Activated CD4-positive, alpha-beta memory T cell treated with anti-CD3 and anti-CD28 coated beads, Interleukin-2, amount 10 ng/mL, durations not matched to agents 7 days and 5 days (primary cell): Measurements from ENCODE around the gene VSIG10L. TPM values are rescaled to one million over a fixed set of nuclear protein-coding genes. Genes with fewer than 3 reads are reported as not detected.

Source experiments
- CTCF ChIA-PET: fragments of 350-600 bp; sonication (Branson Sonifier 250); formaldehyde crosslinking; loops from one replicate; lab custom pipeline; 2021; ENCODE audit warnings: antibody characterized with exemption, inconsistent platforms; lab: Charles Lee
- POLR2A ChIA-PET: fragments of 350-600 bp; sonication (Branson Sonifier 250); formaldehyde crosslinking; loops from one replicate; lab custom pipeline; 2021; ENCODE audit warnings: antibody characterized with exemption; lab: Charles Lee
- DNase-seq: peaks from one replicate; pipeline ENCODE4 v3.0.0-alpha.2; 2020
- H3K27ac Mint-ChIP-seq: one replicate; pipeline ENCODE4 v1.8.0; 2021; ENCODE audit warnings: mild to moderate bottlenecking, mixed read lengths
- H3K27me3 Mint-ChIP-seq: one replicate; pipeline ENCODE4 v1.8.0; 2021; ENCODE audit warnings: mixed read lengths
- H3K36me3 Mint-ChIP-seq: one replicate; pipeline ENCODE4 v1.8.0; 2021; ENCODE audit warnings: low read depth, mixed read lengths
- H3K4me1 Mint-ChIP-seq: one replicate; pipeline ENCODE4 v1.8.0; 2021; ENCODE audit warnings: mixed read lengths
- H3K4me3 Mint-ChIP-seq: one replicate; pipeline ENCODE4 v1.8.0; 2021; ENCODE audit warnings: mild to moderate bottlenecking, mixed read lengths
- H3K9me3 Mint-ChIP-seq: one replicate; pipeline ENCODE4 v1.8.0; 2021; ENCODE audit warnings: mixed read lengths
- total RNA-seq, 2 experiments: library from RNA; stranded (reverse); gene quantifications; one replicate each; pipeline ENCODE4 v1.2.3, GENCODE V29; 2021

VSIG10L gene
- total RNA-seq, 2 experiments from 2014 or later: 2.3 to 2.5 TPM

DNA sequence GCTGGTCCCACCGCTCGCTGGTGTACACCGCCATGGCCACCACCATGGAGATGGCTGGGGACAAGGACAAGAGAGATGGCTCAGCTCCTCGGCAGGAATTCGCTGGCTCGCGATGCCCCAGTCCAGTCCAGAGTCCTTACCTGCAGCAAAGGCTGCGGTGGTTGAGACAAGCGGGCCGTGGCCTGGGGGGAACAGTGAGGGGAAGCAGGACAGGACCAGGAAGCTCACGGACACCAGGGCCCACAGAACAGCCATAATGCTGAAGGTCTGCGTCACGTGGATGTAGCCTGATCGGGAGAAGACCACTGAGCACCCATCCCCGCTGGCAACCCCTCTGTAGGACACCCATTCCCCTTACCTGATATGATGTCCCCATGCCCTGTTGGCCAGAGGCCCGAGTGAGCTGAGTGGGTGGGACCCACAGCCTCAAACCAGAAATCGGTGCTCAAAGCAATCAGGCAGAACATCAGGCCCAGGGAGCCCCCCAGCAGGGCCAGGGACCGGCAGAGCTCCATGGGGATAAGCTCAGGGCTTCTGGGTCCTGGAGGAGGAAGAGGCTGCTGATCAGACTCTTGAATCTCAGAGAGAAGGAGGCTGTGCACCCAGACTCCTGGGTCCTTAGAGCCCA lies 30.2 kb upstream of the VSIG10L start:
- DNase-seq: no peak
- Mint-ChIP-seq H3K36me3 (peaks cover 29% of the 10 kb centered on the region), H3K4me3 (peak overlapping the region; percentile 95), H3K9me3 (peaks cover 4% of the 10 kb centered on the region), H3K27me3 (no peaks in the 10 kb centered on the region), H3K4me1 (peaks cover 88% of the 10 kb centered on the region), H3K27ac (peak overlapping the region; percentile 100)
- ChIA-PET CTCF (interaction anchor here (0.8 to 2.7 kb wide), 8 partner anchors 9 to 289 kb away, joined by 3 to 16 read pairs (median 4); partner anchors contain the start of gene LIM2), POLR2A (interaction anchor here (0.6 to 8.4 kb wide), 12 partner anchors 8 to 119 kb away, joined by 3 to 207 read pairs (median 4); partner anchors contain the start of genes LIM2 and SIGLEC10)

DNA sequence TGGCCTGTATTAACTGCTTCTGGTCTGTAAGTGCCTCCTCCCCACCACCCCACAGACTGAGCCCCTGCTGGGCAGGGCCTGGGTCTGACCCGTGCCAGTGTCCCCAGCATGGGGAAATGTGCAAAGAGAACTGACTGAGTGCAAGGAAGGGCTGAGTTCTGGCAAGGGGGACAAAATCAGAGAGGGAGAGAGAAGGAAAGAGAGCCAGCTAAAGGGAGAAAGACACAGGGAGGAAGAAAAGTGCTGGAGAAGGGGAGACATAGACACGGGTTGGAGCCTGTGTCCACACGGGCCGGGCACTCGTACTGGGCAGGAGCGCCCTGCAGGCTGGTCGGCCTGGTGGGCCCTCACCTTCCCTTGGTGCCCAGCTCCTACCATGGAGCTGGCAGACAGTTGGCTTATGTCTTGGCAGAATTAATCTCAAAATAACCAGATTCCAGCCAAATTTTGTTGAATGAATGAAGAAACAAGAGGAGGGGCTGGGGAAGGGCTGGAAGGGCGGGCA lies 29.3 kb upstream of the VSIG10L start:
- DNase-seq: no peak
- Mint-ChIP-seq H3K4me1 (peaks cover 86% of the 10 kb centered on the region), H3K36me3 (peaks cover 35% of the 10 kb centered on the region), H3K27me3 (no peaks in the 10 kb centered on the region), H3K4me3 (peak overlapping the region; percentile 95), H3K9me3 (peaks cover 4% of the 10 kb centered on the region), H3K27ac (peak overlapping the region; percentile 100)
- ChIA-PET POLR2A (interaction anchor here (1.2 to 8.4 kb wide), 6 partner anchors 10 to 24 kb away, joined by 3 to 207 read pairs (median 6); partner anchors contain the start of gene LIM2), CTCF (interaction anchor here (1.2 to 2.7 kb wide), 4 partner anchors 23 to 290 kb away, joined by 4 to 16 read pairs (median 6); no protein-coding TSS in a partner anchor)

DNA sequence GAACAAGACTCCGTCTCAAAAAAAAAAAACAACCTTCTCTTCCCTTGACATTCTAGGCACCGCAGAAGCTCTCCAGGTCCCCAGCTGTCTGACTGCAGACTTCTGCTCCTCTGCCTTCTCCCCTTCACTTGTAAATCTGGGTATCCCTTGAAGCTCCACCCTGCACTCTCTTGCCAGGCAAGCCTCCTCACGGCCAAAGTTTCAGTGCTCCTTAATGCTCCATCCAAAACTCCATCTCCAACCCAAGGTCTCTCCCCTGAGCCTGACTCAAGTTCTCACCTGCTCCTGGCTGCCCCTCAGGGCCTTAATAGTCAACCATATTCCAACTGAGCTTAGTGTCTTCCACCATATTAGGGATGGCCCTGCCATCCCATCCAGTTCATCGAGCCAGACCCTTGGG lies 28.3 kb upstream of the VSIG10L start:
- Mint-ChIP-seq H3K4me3 (peak overlapping the region; percentile 95), H3K36me3 (peaks cover 35% of the 10 kb centered on the region), H3K27me3 (no peaks in the 10 kb centered on the region), H3K9me3 (peaks cover 4% of the 10 kb centered on the region), H3K27ac (peak overlapping the region; percentile 100), H3K4me1 (peaks cover 80% of the 10 kb centered on the region)
- DNase-seq: no peak
- ChIA-PET CTCF (interaction anchor here (0.8 to 3.1 kb wide), 4 partner anchors 24 to 31 kb away, joined by 3 to 15 read pairs (median 6); no protein-coding TSS in a partner anchor), POLR2A (interaction anchor here (1.2 to 8.4 kb wide), 3 partner anchors 12 to 25 kb away, joined by 4 to 207 read pairs (median 4); partner anchors contain the start of gene LIM2)

DNA sequence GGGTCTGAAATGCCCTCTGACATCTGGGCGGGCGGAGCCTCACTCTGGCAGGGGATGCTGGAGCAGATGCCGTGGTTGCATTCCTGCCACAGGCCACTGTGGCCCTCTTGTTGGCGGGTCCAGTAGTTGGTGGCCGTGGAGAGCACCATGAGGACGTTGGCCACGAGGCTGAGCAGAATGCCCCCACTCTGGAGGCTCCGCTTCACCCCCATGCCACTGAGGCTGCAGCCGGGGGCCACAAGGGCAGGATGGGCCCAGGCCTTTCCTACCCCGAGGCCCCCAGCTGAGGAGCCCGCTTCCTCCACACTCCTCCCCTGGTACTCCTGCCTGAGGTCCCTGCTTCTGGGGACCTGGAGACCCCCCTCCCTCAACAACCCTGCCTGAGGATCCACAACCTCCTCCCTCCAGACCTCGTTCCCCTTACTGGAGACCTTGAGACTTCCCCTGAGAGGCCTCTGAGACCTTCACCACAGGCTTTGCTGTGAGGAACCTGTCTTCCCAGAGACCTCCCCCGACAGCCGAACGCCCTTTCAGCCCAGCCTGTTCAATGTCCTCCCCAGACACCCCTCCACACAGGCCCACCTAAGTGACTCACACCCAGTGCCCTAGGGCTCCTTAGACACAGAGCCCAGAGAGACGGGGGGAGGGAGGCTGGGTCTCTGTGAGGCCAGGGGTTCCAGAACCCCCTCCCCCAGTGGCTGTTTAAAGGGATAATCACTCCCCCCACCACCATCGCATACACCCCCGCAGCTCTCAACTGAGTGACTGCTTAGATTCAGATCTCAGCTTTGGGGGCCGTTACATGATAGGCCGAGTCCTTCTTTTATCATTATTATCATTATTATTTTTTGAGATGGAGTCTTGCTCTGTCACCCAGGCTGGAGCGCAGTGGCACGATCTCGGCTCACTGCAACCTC lies 26.7 kb upstream of the VSIG10L start, which contains the start of gene CLDND2:
CLDND2 (minus strand) TSS at position 638 of the 917 bp plus-strand sequence; CDS start at position 212, 426 bp downstream.
- Mint-ChIP-seq H3K4me1 (peaks cover 78% of the 10 kb centered on the region), H3K4me3 (peak within 1 kb of the TSS; percentile 95), H3K36me3 (peaks cover 41% of the 10 kb centered on the region), H3K27me3 (no peaks in the 10 kb centered on the region), H3K27ac (peak within 1 kb of the TSS; percentile 100), H3K9me3 (peaks cover 4% of the 10 kb centered on the region)
- CTCF ChIA-PET: interaction anchor here (1.1 to 3.1 kb wide), 3 partner anchors 7 to 29 kb away, joined by 3 to 15 read pairs (median 10); no protein-coding TSS in a partner anchor
- DNase-seq: peak; percentile 20
- POLR2A ChIA-PET: interaction anchor here (0.8 to 8.4 kb wide), 10 partner anchors 7 to 41 kb away, joined by 3 to 207 read pairs (median 4); partner anchors contain the start of gene VSIG10L

DNA sequence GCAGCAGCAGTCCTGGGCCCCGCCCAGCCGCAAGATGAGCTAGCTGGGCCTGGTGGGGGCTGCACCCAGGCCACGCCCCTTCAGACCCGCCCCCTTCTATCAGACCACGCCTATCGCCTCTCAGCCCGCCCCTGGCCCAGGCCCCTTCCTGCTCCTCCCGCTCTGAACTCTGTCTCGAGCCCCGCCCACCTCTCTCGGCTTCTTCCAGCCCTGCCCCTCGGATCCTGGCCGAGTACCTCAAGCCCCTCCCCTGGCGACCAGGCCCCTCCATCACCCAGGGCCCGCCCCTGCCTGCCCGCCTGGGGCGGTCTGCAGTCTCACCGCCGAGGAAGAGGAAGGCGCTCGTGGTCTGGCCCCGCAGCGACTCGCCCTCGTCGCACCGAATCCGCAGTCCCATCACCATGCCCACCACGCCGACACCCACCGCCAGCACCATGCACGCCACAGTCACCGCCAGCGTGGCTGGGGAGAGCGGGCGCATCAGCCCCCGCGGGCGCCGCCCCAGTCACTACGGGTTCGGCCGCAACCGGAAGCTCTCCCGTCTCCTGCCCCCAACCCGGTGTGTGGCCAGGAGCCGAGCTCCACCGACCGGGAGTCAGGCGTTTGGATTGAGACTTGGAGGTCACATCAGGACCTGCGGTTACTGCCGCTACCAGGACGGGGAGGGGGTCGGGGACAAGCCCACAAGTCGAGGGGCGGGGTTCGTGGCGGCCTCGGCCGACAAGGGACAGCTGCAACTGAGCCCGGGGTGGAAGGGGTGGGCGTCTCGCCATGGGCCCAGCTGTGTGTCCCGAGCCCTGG lies 25.8 kb upstream of the VSIG10L start:
- Mint-ChIP-seq H3K4me3 (peak overlapping the region; percentile 95), H3K9me3 (no peaks in the 10 kb centered on the region), H3K36me3 (peaks cover 43% of the 10 kb centered on the region), H3K4me1 (peaks cover 76% of the 10 kb centered on the region), H3K27me3 (no peaks in the 10 kb centered on the region), H3K27ac (peak overlapping the region; percentile 100)
- CTCF ChIA-PET: interaction anchor here (1.1 to 3.1 kb wide), 4 partner anchors 8 to 28 kb away, joined by 3 to 15 read pairs (median 8); no protein-coding TSS in a partner anchor
- peak; percentile 99 for DNase-seq
- POLR2A ChIA-PET: interaction anchor here (0.8 to 8.4 kb wide), 10 partner anchors 8 to 42 kb away, joined by 3 to 207 read pairs (median 4); partner anchors contain the start of gene VSIG10L

DNA sequence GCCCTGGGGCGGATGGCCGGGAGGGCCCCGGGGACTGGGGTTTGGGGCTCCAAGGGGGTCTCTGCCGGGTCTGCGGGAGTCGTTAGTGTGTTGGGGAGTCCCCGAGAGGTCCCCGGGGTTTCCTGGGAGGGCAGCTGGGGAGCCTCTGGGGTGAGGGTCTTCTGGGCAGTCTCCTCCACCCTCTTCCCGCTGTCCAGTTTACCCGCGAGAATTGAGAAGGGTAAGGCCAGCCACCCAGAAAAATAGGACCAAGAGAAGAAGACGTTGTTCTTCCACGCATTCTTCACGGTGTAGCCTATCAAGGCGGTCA lies 25.3 kb upstream of the VSIG10L start:
- peak; percentile 51 for DNase-seq
- CTCF ChIA-PET: interaction anchor here (0.6 to 3.1 kb wide), 5 partner anchors 9 to 208 kb away, joined by 3 to 15 read pairs (median 6); no protein-coding TSS in a partner anchor
- peaks cover 43% of the 10 kb centered on the region for H3K36me3 Mint-ChIP-seq
- H3K4me3 Mint-ChIP-seq: peak overlapping the region; percentile 95
- no peaks in the 10 kb centered on the region for H3K9me3 Mint-ChIP-seq
- H3K4me1 Mint-ChIP-seq: peaks cover 76% of the 10 kb centered on the region
- no peaks in the 10 kb centered on the region for H3K27me3 Mint-ChIP-seq
- POLR2A ChIA-PET: interaction anchor here (1.0 to 8.4 kb wide), 7 partner anchors 9 to 42 kb away, joined by 3 to 207 read pairs (median 6); partner anchors contain the start of gene VSIG10L
- H3K27ac Mint-ChIP-seq: peak overlapping the region; percentile 100

DNA sequence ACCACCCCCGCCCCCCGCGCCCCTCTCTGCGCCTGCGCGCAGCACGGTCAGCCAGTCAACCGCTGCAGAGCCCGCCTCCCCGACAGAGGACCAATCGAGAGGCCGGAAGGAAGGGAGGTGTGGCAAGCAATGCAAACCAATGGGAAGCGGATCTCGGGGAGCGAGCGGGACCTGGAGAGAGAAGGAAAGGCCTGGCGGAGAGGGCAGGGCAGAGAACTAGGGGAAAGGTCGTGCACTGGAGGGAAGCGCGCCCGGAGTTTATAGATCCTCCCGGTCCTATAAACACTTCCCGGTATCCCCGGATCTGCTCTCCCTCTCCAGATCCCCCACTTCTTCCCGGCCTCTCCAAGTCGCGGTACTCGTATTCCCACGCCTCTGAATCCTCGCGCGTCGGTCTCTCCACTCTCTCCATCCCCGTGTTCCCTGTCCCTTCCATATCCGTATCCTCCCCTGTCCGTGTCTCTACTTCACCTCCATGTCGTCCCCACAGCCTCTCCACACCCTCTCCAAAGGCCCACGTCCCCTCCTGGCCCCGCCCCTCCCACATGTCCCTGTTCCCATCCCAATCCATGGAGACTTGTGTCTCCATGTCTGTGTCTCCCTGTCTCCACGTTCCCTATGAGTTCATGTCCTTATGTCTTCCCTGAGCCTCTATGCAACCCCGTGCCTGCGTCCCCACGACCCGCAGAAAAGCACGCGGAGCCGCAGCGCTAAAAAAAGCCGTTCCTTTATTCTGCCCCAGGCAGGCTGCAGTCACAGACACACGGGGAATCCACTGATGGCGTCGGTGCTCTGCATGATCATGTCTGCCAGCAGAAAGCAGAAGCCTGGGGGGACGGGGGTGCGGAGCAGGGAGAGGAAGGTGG lies 24.7 kb upstream of the VSIG10L start:
- H3K4me1 Mint-ChIP-seq: peaks cover 75% of the 10 kb centered on the region
- no peaks in the 10 kb centered on the region for H3K9me3 Mint-ChIP-seq
- peak overlapping the region; percentile 100 for H3K27ac Mint-ChIP-seq
- CTCF ChIA-PET: interaction anchor here (0.5 to 3.1 kb wide), 7 partner anchors 15 to 207 kb away, joined by 3 to 15 read pairs (median 7); no protein-coding TSS in a partner anchor
- H3K36me3 Mint-ChIP-seq: peaks cover 39% of the 10 kb centered on the region
- POLR2A ChIA-PET: interaction anchor here (1.3 to 8.4 kb wide), 10 partner anchors 9 to 29 kb away, joined by 3 to 207 read pairs (median 6); partner anchors contain the start of gene VSIG10L
- H3K27me3 Mint-ChIP-seq: no peaks in the 10 kb centered on the region
- DNase-seq: peak; percentile 95
- peak overlapping the region; percentile 95 for H3K4me3 Mint-ChIP-seq

DNA sequence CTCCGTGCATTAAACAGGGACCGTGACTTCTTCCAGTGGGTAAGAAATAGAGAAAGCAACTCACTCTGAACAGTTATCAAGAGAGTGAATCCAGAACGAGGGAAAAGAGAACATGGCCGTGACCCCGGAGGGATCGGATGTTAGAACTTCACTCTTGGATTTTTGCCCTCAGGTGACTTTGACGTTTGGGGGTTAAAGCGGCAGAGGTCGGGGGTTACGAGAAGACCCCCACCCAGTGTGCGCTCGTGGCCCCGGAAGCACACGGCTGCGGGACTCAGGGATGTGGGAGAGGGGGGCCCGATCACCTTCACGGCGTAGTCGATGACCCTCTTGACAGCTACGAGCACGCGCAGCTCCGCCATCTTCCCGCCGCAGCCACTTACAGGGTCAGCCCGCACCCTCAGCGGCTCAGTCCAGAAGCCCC lies 24.0 kb upstream of the VSIG10L start, which contains the start of gene ETFB:
ETFB (minus strand) TSS at position 424 of the 424 bp plus-strand sequence; CDS start at position 362, 62 bp downstream.
- H3K36me3 Mint-ChIP-seq: peaks cover 33% of the 10 kb centered on the region
- no peak for DNase-seq
- POLR2A ChIA-PET: interaction anchor here (1.1 to 2.9 kb wide), 9 partner anchors 10 to 42 kb away, joined by 3 to 35 read pairs (median 5); partner anchors contain the start of gene VSIG10L
- peaks cover 71% of the 10 kb centered on the region for H3K4me1 Mint-ChIP-seq
- CTCF ChIA-PET: interaction anchor here (0.5 to 1.7 kb wide), 8 partner anchors 10 to 72 kb away, joined by 3 to 10 read pairs (median 4); no protein-coding TSS in a partner anchor
- H3K9me3 Mint-ChIP-seq: no peaks in the 10 kb centered on the region
- no peaks in the 10 kb centered on the region for H3K27me3 Mint-ChIP-seq
- peak within 1 kb of the TSS; percentile 100 for H3K27ac Mint-ChIP-seq
- H3K4me3 Mint-ChIP-seq: peak within 1 kb of the TSS; percentile 95

DNA sequence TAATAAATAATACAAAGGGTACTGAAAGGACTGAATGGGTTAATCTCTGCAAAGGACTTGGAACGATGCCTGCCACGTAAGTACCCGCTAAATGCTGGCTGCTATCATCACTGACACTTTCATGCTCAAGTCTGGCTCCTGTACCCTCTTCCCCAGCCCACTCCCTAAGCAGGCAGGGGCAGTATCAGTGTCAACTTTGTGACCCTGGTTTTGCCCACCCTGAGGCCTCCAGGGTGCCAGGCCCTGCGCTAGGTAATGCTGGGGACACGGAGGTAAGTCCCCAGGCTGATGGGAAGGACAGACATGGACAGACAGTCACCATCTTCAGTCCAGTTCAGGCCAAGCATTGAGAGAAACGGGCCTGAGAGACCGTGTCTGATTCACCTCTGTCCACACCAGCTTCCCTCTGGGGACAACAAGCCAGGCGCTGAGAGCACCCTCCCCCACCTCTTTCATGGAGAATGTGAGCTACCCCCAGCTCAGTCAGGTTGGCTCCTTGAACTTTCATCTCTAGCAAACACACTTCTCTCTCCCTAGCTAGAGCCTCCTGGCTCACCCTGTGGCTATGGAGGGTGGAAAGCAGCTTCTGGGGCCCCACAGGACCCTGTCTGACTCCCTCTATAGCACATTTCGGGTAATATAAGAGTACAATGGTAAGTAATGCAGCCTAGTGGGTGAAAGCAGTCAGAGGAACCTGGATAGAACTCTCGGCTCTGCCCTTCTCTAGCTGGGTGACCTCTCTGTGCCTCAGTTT lies 23.4 kb upstream of the VSIG10L start:
- Mint-ChIP-seq H3K4me1 (peaks cover 68% of the 10 kb centered on the region), H3K9me3 (no peaks in the 10 kb centered on the region), H3K4me3 (peak overlapping the region; percentile 95), H3K27me3 (no peaks in the 10 kb centered on the region), H3K36me3 (peaks cover 27% of the 10 kb centered on the region), H3K27ac (peak overlapping the region; percentile 100)
- CTCF ChIA-PET: interaction anchor here (0.5 to 1.7 kb wide), 8 partner anchors 9 to 72 kb away, joined by 3 to 10 read pairs (median 4); no protein-coding TSS in a partner anchor
- peak; percentile 26 for DNase-seq
- POLR2A ChIA-PET: interaction anchor here (0.7 to 2.9 kb wide), 10 partner anchors 9 to 207 kb away, joined by 3 to 35 read pairs (median 5); partner anchors contain the start of gene VSIG10L
